Mesenchymal stem cell (in vitro differentiated cells and primary cell): ENCODE results near the gene SERGEF.

Experiments
- DNase-seq: peaks from one replicate; pipeline ENCODE4 v3.0.0-alpha.2; 2013
- H2AFZ ChIP-seq: one replicate; pipeline ENCODE4 v1.6.1; 2013; ENCODE audit warnings: low read depth, mild to moderate bottlenecking, control low read depth, inconsistent platforms, low read length, moderate library complexity
- H2AK5ac ChIP-seq: 2 replicates; pipeline ENCODE4 v1.6.1; 2013; ENCODE audit warnings: low read length, moderate library complexity, mild to moderate bottlenecking, inconsistent platforms; ENCODE audit not compliant: severe bottlenecking
- H2BK120ac ChIP-seq: one replicate; pipeline ENCODE4 v1.6.1; 2013; ENCODE audit warnings: low read depth, mild to moderate bottlenecking, inconsistent platforms, low read length, moderate library complexity
- H2BK12ac ChIP-seq, 2 experiments: one replicate each; pipeline ENCODE4 v1.6.1; 2013; ENCODE audit warnings: inconsistent platforms in 2 of 2, low read length in 2 of 2, mild to moderate bottlenecking in 2 of 2, moderate library complexity in 2 of 2, control low read depth in 1 of 2
- H2BK15ac ChIP-seq: one replicate; pipeline ENCODE4 v1.6.1; 2013; ENCODE audit warnings: mild to moderate bottlenecking, low read depth, inconsistent platforms; ENCODE audit not compliant: poor library complexity, severe bottlenecking
- H2BK5ac ChIP-seq: 2 replicates; pipeline ENCODE4 v1.6.1; 2013; ENCODE audit warnings: low read depth, mild to moderate bottlenecking, low read length, control low read depth, inconsistent platforms; ENCODE audit not compliant: poor library complexity, severe bottlenecking
- H3K14ac ChIP-seq, 2 experiments: one replicate each; pipeline ENCODE4 v1.6.1; 2013; ENCODE audit warnings: inconsistent platforms in 2 of 2, low read length in 2 of 2, control low read depth in 1 of 2, mild to moderate bottlenecking in 1 of 2, moderate library complexity in 1 of 2
- H3K18ac ChIP-seq, 2 experiments: one replicate each; pipeline ENCODE4 v1.6.1; 2013; ENCODE audit warnings: inconsistent platforms in 2 of 2, low read length in 2 of 2, control low read depth in 1 of 2, low read depth in 1 of 2, mild to moderate bottlenecking in 1 of 2
- H3K23ac ChIP-seq, 2 experiments: one replicate each; pipeline ENCODE4 v1.6.1; 2013; ENCODE audit warnings: inconsistent platforms in 2 of 2, low read length in 2 of 2, mild to moderate bottlenecking in 2 of 2, moderate library complexity in 2 of 2, control low read depth in 1 of 2
- H3K27ac ChIP-seq: 2 replicates; pipeline ENCODE4 v1.5.1; 2013; ENCODE audit warnings: mild to moderate bottlenecking, moderate library complexity, low read length, control low read depth, inconsistent platforms; ENCODE audit not compliant: poor library complexity, severe bottlenecking
- H3K27me3 ChIP-seq, 2 experiments: 2 replicates each; pipeline versions ENCODE4 v1.6.1 to v1.7.0; 2013; ENCODE audit warnings: low read length in 2 of 2, mild to moderate bottlenecking in 2 of 2, moderate library complexity in 2 of 2, control low read depth in 1 of 2, inconsistent platforms in 1 of 2; ENCODE audit not compliant: control insufficient read depth in 1 of 2, insufficient read depth in 1 of 2
- H3K36me3 ChIP-seq, 2 experiments: 2 replicates each; pipeline versions ENCODE4 v1.6.1 to v1.7.0; 2013; ENCODE audit warnings: low read length in 2 of 2, control low read depth in 1 of 2, inconsistent platforms in 1 of 2, low read depth in 1 of 2, mild to moderate bottlenecking in 1 of 2; ENCODE audit not compliant: insufficient read depth in 2 of 2, control insufficient read depth in 1 of 2
- H3K4ac ChIP-seq, 2 experiments: one replicate each; pipeline ENCODE4 v1.6.1; 2013; ENCODE audit warnings: inconsistent platforms in 2 of 2, low read length in 2 of 2, mild to moderate bottlenecking in 2 of 2, moderate library complexity in 2 of 2, control low read depth in 1 of 2, low read depth in 1 of 2
- H3K4me1 ChIP-seq: 2 replicates; pipeline ENCODE4 v1.6.1; 2013; ENCODE audit warnings: low read depth, low read length, control low read depth; ENCODE audit not compliant: control insufficient read depth, insufficient read depth
- H3K4me2 ChIP-seq: 2 replicates; pipeline ENCODE4 v1.6.1; 2013; ENCODE audit warnings: low read length, mild to moderate bottlenecking, inconsistent platforms; ENCODE audit not compliant: poor library complexity, severe bottlenecking
- H3K4me3 ChIP-seq, 2 experiments: 2 replicates each; pipeline versions ENCODE4 v1.5.1 to v1.7.0; 2013; ENCODE audit warnings: low read length in 2 of 2, mild to moderate bottlenecking in 2 of 2, control low read depth in 1 of 2, low read depth in 1 of 2; ENCODE audit not compliant: insufficient read depth in 1 of 2
- H3K79me1 ChIP-seq: replicated peaks from 2 replicates; pipeline ENCODE4 v1.6.1; 2013; ENCODE audit warnings: mild to moderate bottlenecking, control low read depth, low read length, inconsistent platforms; ENCODE audit not compliant: poor library complexity, severe bottlenecking
- H3K9ac ChIP-seq: 2 replicates; pipeline ENCODE4 v1.7.0; 2013; ENCODE audit warnings: mild to moderate bottlenecking, low read length, moderate library complexity
- H3K9me3 ChIP-seq: 2 replicates; pipeline ENCODE4 v1.7.0; 2013; ENCODE audit warnings: mild to moderate bottlenecking, low read length; ENCODE audit not compliant: control insufficient read depth
- H4K8ac ChIP-seq: one replicate; pipeline ENCODE4 v1.6.1; 2013; ENCODE audit warnings: inconsistent platforms, mild to moderate bottlenecking, low read length, moderate library complexity
- H4K91ac ChIP-seq: one replicate; pipeline ENCODE4 v1.6.1; 2013; ENCODE audit warnings: mild to moderate bottlenecking, low read length, inconsistent platforms
- WGBS: methylation state at CpG from one replicate; pipeline ENCODE4 v1.1.7; 2013; ENCODE audit warnings: mixed read lengths; 5-methylcytosine and 5-hydroxymethylcytosine counted together

Gene SERGEF

GRCh38 chr11:17864478-17864941 is 148.3 kb downstream of the SERGEF start:
- Histone ChIP-seq H3K4me2 (no peak overlapping the region), H3K36me3 (peaks cover 0 to 2% of the 10 kb centered on the region in 2 experiments), H3K27ac (no peak overlapping the region), H3K4ac (no peak overlapping the region), H3K9me3 (peaks cover under 1% of the 10 kb centered on the region), H2BK12ac (no peak overlapping the region), H2BK120ac (no peak overlapping the region), H3K9ac (no peak overlapping the region), H2AFZ (no peak overlapping the region), H3K18ac (no peak overlapping the region), H2BK5ac (no peak overlapping the region), H3K4me3 (no peak overlapping the region), H3K79me1 (no peaks in the 10 kb centered on the region), H3K27me3 (no peaks in the 10 kb centered on the region), H4K91ac (no peak overlapping the region), H4K8ac (no peak overlapping the region), H3K4me1 (no peaks in the 10 kb centered on the region), H2BK15ac (no peak overlapping the region), H2AK5ac (no peak overlapping the region), H3K23ac (no peak overlapping the region), H3K14ac (no peak overlapping the region)
- 15% methylated on average over 3 of the region's 3 CpGs for WGBS
- no peak for DNase-seq

- no peaks in the 10 kb centered on the region for H3K4me1 ChIP-seq
- H2BK5ac ChIP-seq: no peak overlapping the region
- no peaks in the 10 kb centered on the region for H3K27me3 ChIP-seq
- H3K79me1 ChIP-seq: no peaks in the 10 kb centered on the region
- H3K4me3 ChIP-seq: no peak overlapping the region
- no peak overlapping the region for H3K23ac ChIP-seq
- no peak overlapping the region for H2BK120ac ChIP-seq
- no peak overlapping the region for H3K4ac ChIP-seq
- H4K8ac ChIP-seq: no peak overlapping the region
- peaks cover 3% of the 10 kb centered on the region for H3K9me3 ChIP-seq
- H3K18ac ChIP-seq: no peak overlapping the region
- H2AK5ac ChIP-seq: no peak overlapping the region
- DNase-seq: no peak
- no peak overlapping the region for H4K91ac ChIP-seq
- no peak overlapping the region for H2AFZ ChIP-seq
- H3K14ac ChIP-seq: no peak overlapping the region
- no peak overlapping the region for H2BK15ac ChIP-seq
- WGBS: 97% methylated on average over 5 of the region's 5 CpGs
- H3K9ac ChIP-seq: no peak overlapping the region
- H3K36me3 ChIP-seq: peaks cover 0 to 2% of the 10 kb centered on the region in 2 experiments
- H2BK12ac ChIP-seq: no peak overlapping the region
- H3K27ac ChIP-seq: no peak overlapping the region
- no peak overlapping the region for H3K4me2 ChIP-seq
These were observed 151.7 kb downstream of the SERGEF start for GRCh38 chr11:17861036-17861755.

GRCh38 chr11:17859552-17859951 is 153.3 kb downstream of the SERGEF start:
- Histone ChIP-seq H3K4me1 (no peaks in the 10 kb centered on the region), H2AK5ac (no peak overlapping the region), H3K18ac (no peak overlapping the region), H2AFZ (no peak overlapping the region), H3K36me3 (peaks cover 0 to 2% of the 10 kb centered on the region in 2 experiments), H3K27ac (no peak overlapping the region), H3K9me3 (peaks cover 3% of the 10 kb centered on the region), H3K27me3 (no peaks in the 10 kb centered on the region), H3K14ac (no peak overlapping the region), H4K91ac (no peak overlapping the region), H4K8ac (no peak overlapping the region), H3K23ac (no peak overlapping the region), H2BK12ac (no peak overlapping the region), H2BK120ac (no peak overlapping the region), H3K4me3 (no peak overlapping the region), H3K79me1 (no peaks in the 10 kb centered on the region), H2BK5ac (no peak overlapping the region), H2BK15ac (no peak overlapping the region), H3K9ac (no peak overlapping the region), H3K4me2 (no peak overlapping the region), H3K4ac (no peak overlapping the region)
- no peak for DNase-seq
- 100% methylated on average over 2 of the region's 2 CpGs for WGBS

- H4K91ac ChIP-seq: no peak overlapping the region
- no peak overlapping the region for H3K4ac ChIP-seq
- H2BK120ac ChIP-seq: no peak overlapping the region
- no peak overlapping the region for H2BK15ac ChIP-seq
- 94% methylated on average over 4 of the region's 4 CpGs for WGBS
- no peak overlapping the region for H4K8ac ChIP-seq
- H3K27ac ChIP-seq: no peak overlapping the region
- no peaks in the 10 kb centered on the region for H3K4me1 ChIP-seq
- no peak overlapping the region for H3K23ac ChIP-seq
- H3K79me1 ChIP-seq: no peaks in the 10 kb centered on the region
- peaks cover 3% of the 10 kb centered on the region for H3K9me3 ChIP-seq
- H2BK12ac ChIP-seq: no peak overlapping the region
- H2AK5ac ChIP-seq: no peak overlapping the region
- no peak overlapping the region for H3K4me2 ChIP-seq
- no peak overlapping the region for H2AFZ ChIP-seq
- no peak overlapping the region for H3K9ac ChIP-seq
- no peak overlapping the region for H2BK5ac ChIP-seq
- DNase-seq: no peak
- no peak overlapping the region for H3K14ac ChIP-seq
- H3K4me3 ChIP-seq: no peak overlapping the region
- no peak overlapping the region for H3K18ac ChIP-seq
- no peaks in the 10 kb centered on the region for H3K36me3 ChIP-seq
- H3K27me3 ChIP-seq: no peaks in the 10 kb centered on the region
These were observed 157.1 kb downstream of the SERGEF start for GRCh38 chr11:17855531-17856290.
